Adrenal gland (tissue), 12 donors: ENCODE data around the gene OTOF. TPM values are rescaled to one million over a fixed set of nuclear protein-coding genes. Genes with fewer than 3 reads are reported as not detected.

Experiments
- DNase-seq, 7 donors: peaks; one replicate each; pipeline ENCODE4 v3.0.0-alpha.2; 2019 to 2020
- H3K27ac ChIP-seq, 5 donors: fragments of 200-600 bp; sonication (generic) in 4 of 5; 1 replicate in 3 of 5; 2 replicates in 2 of 5; pipeline versions ENCODE4 v1.5.1 to v1.8.0; 2016 to 2020; ENCODE audit warnings: mild to moderate bottlenecking in 1 of 5
- H3K27me3 ChIP-seq: fragments of 200-600 bp; 2 replicates; pipeline ENCODE4 v1.8.0; 2021
- H3K36me3 ChIP-seq, 2 donors: fragments of 200-600 bp; replicated peaks in 1 of 2; 1 replicate in 1 of 2; 2 replicates in 1 of 2; pipeline versions ENCODE4 v1.5.1 to v1.8.0; 2018 to 2022
- H3K4me1 ChIP-seq, 2 donors: fragments of 200-600 bp; replicated peaks in 1 of 2; 1 replicate in 1 of 2; 2 replicates in 1 of 2; pipeline versions ENCODE4 v1.5.1 to v1.8.0; 2018 to 2021
- H3K4me3 ChIP-seq, 4 donors: fragments of 200-600 bp; sonication (generic) in 3 of 4; one replicate each; pipeline ENCODE4 v1.5.1; 2016 to 2018
- H3K9me3 ChIP-seq, 3 donors: fragments of 200-600 bp; sonication (generic) in 1 of 3; replicated peaks in 1 of 3; 1 replicate in 2 of 3; 2 replicates in 1 of 3; pipeline versions ENCODE4 v1.5.1 to v1.8.0; 2016 to 2021
- CTCF ChIP-seq, 6 experiments: fragments of 450-650 bp in 4 of 6; fragments of 200-600 bp in 2 of 6; sonication (generic) in 1 of 6; IDR thresholded peaks; 1 replicate in 5 of 6; 2 replicates in 1 of 6; pipeline versions ENCODE4 v1.5.1 to v1.8.0; 2016 to 2021; ENCODE audit warnings: antibody characterized with exemption in 6 of 6, mild to moderate bottlenecking in 2 of 6, moderate library complexity in 1 of 6
- POLR2A ChIP-seq, 2 donors: fragments of 450-650 bp; IDR thresholded peaks; one replicate each; pipeline ENCODE4 v1.6.1; 2017; ENCODE audit warnings: antibody characterized with exemption in 2 of 2, mild to moderate bottlenecking in 2 of 2, moderate library complexity in 1 of 2
- WGBS, 4 donors: extraction: QIAGEN DNeasy Blood & Tissue Kit in 2 of 4; methylation state at CpG; one replicate each; pipeline versions ENCODE4 v1.1.5 to v1.1.7; 2013 to 2017; 5-methylcytosine and 5-hydroxymethylcytosine counted together
- intact Hi-C, 2 donors: fragments of 100-400 bp; cut with DNase I; formaldehyde crosslinking; loops; one replicate each; pipeline versions ENCODE4 v1.14.1 to v1.15.0; 2022 to 2023
- polyA plus RNA-seq, 3 donors: library from polyadenylated mRNA; stranded (reverse); fragments of 200-250 nt in 2 of 3; fragments of 350-450 nt in 1 of 3; fragmentation: Illumina TruSeq in 1 of 3; extraction: RNeasy Lipid Tissue Mini Kit (QIAGEN cat#74804) in 1 of 3; gene quantifications; one replicate each; pipeline ENCODE4 v1.2.3, GENCODE V29; 2013 to 2014
- total RNA-seq, 9 donors: library from RNA; depleted of rRNA in 4 of 9; stranded (reverse); fragments of >200 nt in 4 of 9; fragments of 120-200 nt in 1 of 9; fragmentation: NEBNext Ultra II Directional in 1 of 9; extraction: Animal tissue kit (Norgen Biotek cat#: 25700) in 1 of 9; gene quantifications; one replicate each; pipeline versions ENCODE4 v1.1.0 to v1.2.4, GENCODE V29; 2013 to 2023
- donor health status: healthy with polysubstance abuse.
- donor health status: Bipolar disorder and iron deficiency.
- donor health status: DM: yes; HTN: yes; CAD: no.
- donor health status: DM: no; HTN: no; CAD: no.
- donor health status: DM: no; HTN: no; CAD: no.
- donor health status: DM: yes; HTN: yes; CAD: no.

OTOF gene
- total and polyA plus RNA-seq, 12 donors = 0.18 to 2.0 (median 1.1) TPM

GRCh38 chr2:26510344-26510973 is 32.5 kb upstream of the OTOF start:
- no peak for TF ChIP-seq POLR2A (IDR thresholded peaks at IDR 0.05)
- TF ChIP-seq CTCF (IDR thresholded peaks at IDR 0.05) = no peak
- Histone ChIP-seq H3K36me3 (no peaks in the 10 kb centered on the region), H3K4me3 (no peak overlapping the region), H3K4me1 (no peaks in the 10 kb centered on the region), H3K27me3 (no peaks in the 10 kb centered on the region), H3K27ac (no peak overlapping the region), H3K9me3 (no peaks in the 10 kb centered on the region)
- intact Hi-C loops = no loop called here
- WGBS, 4 donors = 86 to 93% (median 92%) methylated on average over 10 to 21 of the region's 21 CpGs
- no peak for DNase-seq

GRCh38 chr2:26509141-26509540 is 31.2 kb upstream of the OTOF start:
- 90 to 93% (median 91%) methylated on average over 6 of the region's 6 CpGs for WGBS, 4 donors
- Histone ChIP-seq H3K36me3 (no peaks in the 10 kb centered on the region), H3K4me3 (no peak overlapping the region), H3K27ac (no peak overlapping the region), H3K9me3 (no peaks in the 10 kb centered on the region), H3K4me1 (no peaks in the 10 kb centered on the region), H3K27me3 (no peaks in the 10 kb centered on the region)
- TF ChIP-seq CTCF (IDR thresholded peaks at IDR 0.05) = no peak
- no peak for TF ChIP-seq POLR2A (IDR thresholded peaks at IDR 0.05)
- intact Hi-C loops = loop anchor here in 1 of 2 donors (10.0 kb wide), 1 partner anchor 236 kb away; no protein-coding TSS in a partner anchor
- DNase-seq = no peak

GRCh38 chr2:26507932-26508331 is 30.0 kb upstream of the OTOF start:
- peaks cover 0 to 10% of the 10 kb centered on the region in 2 donors for H3K4me1 ChIP-seq
- intact Hi-C loops = loop anchor here in 1 of 2 donors (10.0 kb wide), 1 partner anchor 237 kb away; no protein-coding TSS in a partner anchor
- 79 to 89% (median 88%) methylated on average over 5 of the region's 5 CpGs for WGBS, 4 donors
- no peak for DNase-seq
- no peak overlapping the region for H3K4me3 ChIP-seq
- no peaks in the 10 kb centered on the region for H3K9me3 ChIP-seq
- H3K36me3 ChIP-seq = no peaks in the 10 kb centered on the region
- TF ChIP-seq POLR2A (IDR thresholded peaks at IDR 0.05) (no peak), CTCF (IDR thresholded peaks at IDR 0.05) (no peak)
- no peaks in the 10 kb centered on the region for H3K27me3 ChIP-seq
- H3K27ac ChIP-seq = no peak overlapping the region

GRCh38 chr2:26507088-26507487 is 29.2 kb upstream of the OTOF start:
- Histone ChIP-seq H3K4me3 (no peak overlapping the region), H3K4me1 (peaks cover 0 to 11% of the 10 kb centered on the region in 2 donors), H3K27me3 (no peaks in the 10 kb centered on the region), H3K36me3 (no peaks in the 10 kb centered on the region), H3K9me3 (no peaks in the 10 kb centered on the region), H3K27ac (no peak overlapping the region)
- no peak for DNase-seq
- TF ChIP-seq CTCF (IDR thresholded peaks at IDR 0.05) (no peak), POLR2A (IDR thresholded peaks at IDR 0.05) (no peak)
- intact Hi-C loops = loop anchor here in 1 of 2 donors (10.0 kb wide), 1 partner anchor 238 kb away; no protein-coding TSS in a partner anchor
